GM23338 (cell line): ENCODE measurements around the gene EIF3J. TPM values are rescaled to one million over a fixed set of nuclear protein-coding genes. Genes with fewer than 3 reads are reported as not detected.
"Not testable (repeated sequence)": the region's sequence is repeated elsewhere in the genome, so short reads cannot be mapped to it uniquely, and the experiment has no call there.

Experiments
- ATAC-seq: fragments of 200-7000 bp; cut with Tn5 transposase; 3 replicates; pipeline ENCODE4 v1.9.1; 2020
- DNase-seq: peaks from one replicate; pipeline ENCODE4 v3.0.0-alpha.2; 2015; ENCODE audit warnings: low spot score
- H2AFZ ChIP-seq: fragments of 200-600 bp; sonication (generic); 2 replicates; pipeline ENCODE4 v1.8.0; 2016; ENCODE audit warnings: antibody characterized with exemption, mild to moderate bottlenecking, moderate library complexity
- H3F3A ChIP-seq: fragments of 200-600 bp; sonication (generic); replicated peaks from 2 replicates; pipeline ENCODE4 v1.8.0; 2017; ENCODE audit warnings: antibody characterized with exemption, mixed run types, low read depth
- H3K27ac ChIP-seq: fragments of 200-600 bp; sonication (generic); 2 replicates; pipeline ENCODE4 v1.6.1; 2016; ENCODE audit warnings: low read depth
- H3K27me3 ChIP-seq: fragments of 200-600 bp; sonication (generic); 2 replicates; pipeline ENCODE4 v1.8.0; 2016; ENCODE audit warnings: mild to moderate bottlenecking, mixed run types, moderate library complexity; ENCODE audit not compliant: insufficient read depth
- H3K36me3 ChIP-seq: fragments of 200-600 bp; sonication (generic); 2 replicates; pipeline ENCODE4 v1.8.0; 2016; ENCODE audit warnings: mild to moderate bottlenecking; ENCODE audit not compliant: insufficient read depth
- H3K4me1 ChIP-seq: fragments of 200-600 bp; sonication (generic); 2 replicates; pipeline ENCODE4 v1.8.0; 2016; ENCODE audit warnings: mild to moderate bottlenecking, moderate library complexity; ENCODE audit not compliant: insufficient read depth
- H3K4me2 ChIP-seq: fragments of 200-600 bp; sonication (generic); 2 replicates; pipeline ENCODE4 v1.7.1; 2017; ENCODE audit warnings: mixed run types
- H3K4me3 ChIP-seq: fragments of 200-600 bp; sonication (generic); 2 replicates; pipeline ENCODE4 v1.6.1; 2016; ENCODE audit warnings: mixed run types
- H3K79me2 ChIP-seq: fragments of 200-600 bp; sonication (generic); replicated peaks from 2 replicates; pipeline ENCODE4 v1.8.0; 2017; ENCODE audit warnings: mild to moderate bottlenecking; ENCODE audit not compliant: insufficient read depth
- H3K9me2 ChIP-seq: fragments of 200-600 bp; sonication (generic); 2 replicates; pipeline ENCODE4 v1.8.0; 2017; ENCODE audit not compliant: insufficient read depth
- H4K20me1 ChIP-seq: fragments of 200-600 bp; sonication (generic); replicated peaks from 2 replicates; pipeline ENCODE4 v1.8.0; 2017; ENCODE audit warnings: mild to moderate bottlenecking; ENCODE audit not compliant: insufficient read depth
- H3K27ac Mint-ChIP-seq: 2 replicates; pipeline ENCODE4 v1.8.0; 2020; ENCODE audit warnings: inconsistent platforms, mild to moderate bottlenecking, moderate library complexity, mixed read lengths
- H3K27me3 Mint-ChIP-seq: 3 replicates; pipeline ENCODE4 v1.8.0; 2022; ENCODE audit warnings: low read depth, mild to moderate bottlenecking, moderate library complexity, mixed read lengths, inconsistent platforms; ENCODE audit not compliant: insufficient read depth, poor library complexity
- H3K36me3 Mint-ChIP-seq: 3 replicates; pipeline ENCODE4 v1.8.0; 2021; ENCODE audit warnings: low read depth, mild to moderate bottlenecking, inconsistent platforms, moderate library complexity, mixed read lengths
- H3K4me1 Mint-ChIP-seq: 3 replicates; pipeline ENCODE4 v1.8.0; 2020; ENCODE audit warnings: mild to moderate bottlenecking, inconsistent platforms, mixed read lengths
- H3K4me3 Mint-ChIP-seq: 3 replicates; pipeline ENCODE4 v1.8.0; 2021; ENCODE audit warnings: moderate library complexity, mild to moderate bottlenecking, inconsistent platforms, mixed read lengths
- H3K9me3 Mint-ChIP-seq: 3 replicates; pipeline ENCODE4 v1.8.0; 2020; ENCODE audit warnings: moderate library complexity, mild to moderate bottlenecking, inconsistent platforms, mixed read lengths
- CREB1 ChIP-seq: fragments of 250-450 bp; sonication (Bioruptor Pico); IDR thresholded peaks from 2 replicates; pipeline ENCODE4 v1.5.0; 2020; ENCODE audit warnings: low read depth, mild to moderate bottlenecking, moderate library complexity
- ETS1 ChIP-seq: IDR thresholded peaks from 2 replicates; pipeline ENCODE4 v1.6.1; 2016; ENCODE audit warnings: antibody characterized with exemption
- EZH2 ChIP-seq: fragments of 200-600 bp; sonication (generic); IDR thresholded peaks from one replicate; pipeline ENCODE4 v1.8.0; 2017; ENCODE audit warnings: antibody characterized with exemption, mild to moderate bottlenecking, low read depth; ENCODE audit not compliant: unreplicated experiment
- EZH2phosphoT487 ChIP-seq: fragments of 200-600 bp; sonication (generic); IDR thresholded peaks from one replicate; pipeline ENCODE4 v1.8.1; 2018; ENCODE audit warnings: antibody characterized with exemption; ENCODE audit not compliant: unreplicated experiment
- JUNB ChIP-seq: IDR thresholded peaks from one replicate; pipeline ENCODE4 v1.6.1; 2016; ENCODE audit warnings: antibody characterized with exemption; ENCODE audit not compliant: unreplicated experiment
- REST ChIP-seq: IDR thresholded peaks from one replicate; pipeline ENCODE4 v1.6.1; 2018; ENCODE audit warnings: antibody characterized with exemption; ENCODE audit not compliant: unreplicated experiment
- STAT1 ChIP-seq: IDR thresholded peaks from one replicate; pipeline ENCODE4 v1.6.1; 2016; ENCODE audit warnings: antibody characterized with exemption; ENCODE audit not compliant: unreplicated experiment
- ZNF114 ChIP-seq: fragments of 250-450 bp; sonication (Bioruptor Pico); IDR thresholded peaks from 2 replicates; pipeline ENCODE4 v1.5.0; 2020; ENCODE audit warnings: mild to moderate bottlenecking, moderate library complexity
- ZNF331 ChIP-seq: fragments of 250-450 bp; sonication (Bioruptor Pico); IDR thresholded peaks from 2 replicates; pipeline ENCODE4 v1.5.0; 2020; ENCODE audit warnings: low read depth, mild to moderate bottlenecking, moderate library complexity
- polyA plus RNA-seq: library from polyadenylated mRNA; unstranded; fragments of >200 nt; fragmentation: Nextera tagmentation; extraction: Ambion mirVana; gene quantifications from 2 replicates; pipeline ENCODE4 v1.2.1, GENCODE V29; 2016
- total RNA-seq: library from RNA; depleted of rRNA; stranded (reverse); fragments of >200 nt; shearing (Covaris generic); gene quantifications from 2 replicates; pipeline ENCODE4 v1.2.3, GENCODE V29; 2014

Gene EIF3J
- total and polyA plus RNA-seq, 2 experiments from 2014 or later: 62.7 to 66.6 TPM

- no peak for ATAC-seq
These were observed 18.2 kb downstream of the EIF3J start for GRCh38 chr15:44554934-44555723.

GRCh38 chr15:44560926-44561325 is 24.0 kb downstream of the EIF3J start:
- not testable (repeated sequence) for H3K4me3 ChIP-seq, ATAC-seq, H3K4me1 Mint-ChIP-seq, H3K27ac ChIP-seq, DNase-seq, H3K27me3 ChIP-seq, H4K20me1 ChIP-seq, H2AFZ ChIP-seq, H3K27ac Mint-ChIP-seq, H3K27me3 Mint-ChIP-seq, H3K4me2 ChIP-seq, H3K4me3 Mint-ChIP-seq, H3F3A ChIP-seq, H3K79me2 ChIP-seq, H3K9me2 ChIP-seq, H3K4me1 ChIP-seq
- Mint-ChIP-seq H3K36me3 (peaks cover 91% of the 10 kb centered on the region), H3K9me3 (peaks cover 26% of the 10 kb centered on the region)
- peaks cover 71% of the 10 kb centered on the region for H3K36me3 ChIP-seq

More at GRCh38 chr15:44554934-44555723, 18.2 kb downstream of the EIF3J start:
- Mint-ChIP-seq H3K4me1 (no peaks in the 10 kb centered on the region), H3K4me3 (no peak overlapping the region), H3K27me3 (peaks cover 2% of the 10 kb centered on the region), H3K9me3 (no peaks in the 10 kb centered on the region), H3K36me3 (peaks cover 87% of the 10 kb centered on the region), H3K27ac (no peak overlapping the region)
- H4K20me1 ChIP-seq: no peaks in the 10 kb centered on the region; the same call in none of the 2 replicates
- H3K4me2 ChIP-seq: no peak overlapping the region
- no peaks in the 10 kb centered on the region for H3K9me2 ChIP-seq
- H3K79me2 ChIP-seq: peaks cover 24% of the 10 kb centered on the region
- H3K4me3 ChIP-seq: no peak overlapping the region
- H3F3A ChIP-seq: no peaks in the 10 kb centered on the region
- no peak overlapping the region for H3K27ac ChIP-seq
- no peak overlapping the region for H2AFZ ChIP-seq
- H3K27me3 ChIP-seq: no peaks in the 10 kb centered on the region
- no peak for TF ChIP-seq REST
- no peak for TF ChIP-seq ZNF331 (CRISPR knock-in tag)
- TF ChIP-seq ZNF114 (CRISPR knock-in tag): no peak
- no peak for TF ChIP-seq JUNB
- TF ChIP-seq STAT1: no peak
- no peak for TF ChIP-seq ETS1
- no peak for TF ChIP-seq EZH2
- no peak for TF ChIP-seq EZH2phosphoT487
- no peak for TF ChIP-seq CREB1 (CRISPR knock-in tag)
- peaks cover 51% of the 10 kb centered on the region for H3K36me3 ChIP-seq
- DNase-seq: no peak
- H3K4me1 ChIP-seq: no peaks in the 10 kb centered on the region
